Hindlimb muscle (tissue), 1 donor: ENCODE measurements around the gene DDX54. TPM values are rescaled to one million over a fixed set of nuclear protein-coding genes. Genes with fewer than 3 reads are reported as not detected.
A peak's percentile ranks its signal among the peaks of the same experiment; 100 is the strongest.
"Not testable (repeated sequence)": the region's sequence is repeated elsewhere in the genome, so short reads cannot be mapped to it uniquely, and the experiment has no call there.

Experiments
- DNase-seq: peaks from one replicate; pipeline ENCODE4 v3.0.0-alpha.2; 2013
- polyA plus RNA-seq: library from polyadenylated mRNA; unstranded; fragments of 120-200 nt; gene quantifications from one replicate; pipeline ENCODE4 v1.2.1, GENCODE V29; 2013; ENCODE audit not compliant: insufficient read length

DDX54 gene
- polyA plus RNA-seq, 1 donor = 80.2 TPM

DNA sequence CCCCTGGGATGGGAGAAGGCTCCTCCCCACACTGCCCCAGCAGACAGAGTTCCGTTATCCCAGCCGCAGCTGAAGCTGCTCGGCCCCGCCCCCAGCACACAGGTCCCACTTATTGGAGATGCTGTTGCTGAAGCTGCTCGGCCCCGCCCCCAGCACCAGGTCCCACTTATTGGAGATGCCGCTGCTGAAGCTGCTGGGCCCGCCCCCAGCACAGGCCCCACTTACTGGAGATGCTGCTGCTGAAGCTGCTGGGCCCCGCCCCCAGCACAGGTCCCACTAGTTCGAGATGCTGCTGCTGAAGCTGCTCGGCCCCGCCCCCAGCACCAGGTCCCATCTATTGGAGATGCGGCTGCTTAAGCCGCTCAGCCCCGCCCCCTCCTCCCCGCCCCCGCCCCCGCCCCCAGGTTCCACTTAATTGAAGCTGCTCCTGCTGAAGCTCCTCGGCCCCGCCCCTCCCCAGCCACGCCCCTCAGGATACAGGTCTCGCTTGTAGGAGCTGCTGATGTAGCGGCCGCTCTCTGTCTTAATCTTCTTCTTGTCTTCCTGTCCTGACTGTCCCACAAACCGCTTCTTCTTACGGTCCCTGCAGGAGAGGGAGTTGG lies 23.8 kb downstream of the DDX54 start:
- DNase-seq = no peak

DNA sequence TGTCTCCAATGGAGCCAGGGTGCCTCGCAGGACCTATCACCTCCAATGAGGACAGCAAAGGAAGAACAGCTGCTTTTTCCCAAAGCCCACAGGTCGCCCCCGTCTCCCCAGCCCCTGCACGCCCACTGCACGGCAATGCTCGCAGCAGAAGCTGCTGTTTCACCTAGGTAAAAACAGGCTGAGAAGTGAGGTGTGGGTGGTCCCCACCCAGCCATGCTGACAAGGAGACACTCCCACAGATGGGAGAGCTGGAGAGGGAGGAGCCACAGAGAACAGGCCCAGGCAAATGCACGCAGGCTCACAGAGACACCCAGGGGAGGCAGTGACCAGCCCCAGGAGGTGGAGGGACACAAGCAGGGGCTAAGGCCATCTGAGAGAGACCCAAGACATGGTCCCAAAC lies 25.3 kb downstream of the DDX54 start:
- no peak for DNase-seq

DNA sequence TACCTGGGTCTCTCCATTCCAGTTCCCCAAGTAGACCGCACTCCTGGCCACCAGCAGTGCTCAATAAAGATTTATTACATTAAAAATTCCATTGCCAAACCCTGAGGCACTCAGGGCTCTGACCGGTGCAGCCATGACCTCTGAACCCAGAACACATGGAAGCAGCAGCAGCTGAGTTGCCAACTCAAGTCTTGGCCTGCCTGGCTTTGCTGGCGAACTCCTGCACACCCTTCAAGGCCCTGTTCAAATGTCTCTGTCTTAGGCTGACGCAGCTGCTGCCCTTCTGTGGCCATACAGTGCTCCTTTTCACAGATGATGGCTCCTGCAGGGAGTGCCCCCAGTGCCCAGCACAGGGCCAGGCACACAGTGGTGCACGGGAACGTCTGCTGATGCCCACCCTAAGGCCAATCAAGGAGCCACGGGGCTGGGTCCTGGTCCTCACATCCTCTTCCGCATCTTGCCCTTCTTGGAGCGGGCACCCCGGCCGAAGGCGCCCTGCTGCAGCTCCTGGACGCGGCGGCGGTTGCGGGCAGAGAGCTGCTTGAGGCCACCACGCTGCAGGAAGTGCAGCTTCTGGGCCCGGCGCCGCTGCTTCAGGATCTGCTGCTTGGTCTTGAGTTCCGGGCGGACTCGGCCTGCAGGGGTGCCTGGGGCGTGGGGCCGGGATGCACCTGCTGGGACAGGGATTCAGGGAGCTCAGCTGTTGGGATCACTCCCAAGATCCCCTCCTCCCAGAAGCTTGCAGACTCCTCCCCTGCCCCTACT lies 26.7 kb downstream of the DDX54 start:
- no peak for DNase-seq

DNA sequence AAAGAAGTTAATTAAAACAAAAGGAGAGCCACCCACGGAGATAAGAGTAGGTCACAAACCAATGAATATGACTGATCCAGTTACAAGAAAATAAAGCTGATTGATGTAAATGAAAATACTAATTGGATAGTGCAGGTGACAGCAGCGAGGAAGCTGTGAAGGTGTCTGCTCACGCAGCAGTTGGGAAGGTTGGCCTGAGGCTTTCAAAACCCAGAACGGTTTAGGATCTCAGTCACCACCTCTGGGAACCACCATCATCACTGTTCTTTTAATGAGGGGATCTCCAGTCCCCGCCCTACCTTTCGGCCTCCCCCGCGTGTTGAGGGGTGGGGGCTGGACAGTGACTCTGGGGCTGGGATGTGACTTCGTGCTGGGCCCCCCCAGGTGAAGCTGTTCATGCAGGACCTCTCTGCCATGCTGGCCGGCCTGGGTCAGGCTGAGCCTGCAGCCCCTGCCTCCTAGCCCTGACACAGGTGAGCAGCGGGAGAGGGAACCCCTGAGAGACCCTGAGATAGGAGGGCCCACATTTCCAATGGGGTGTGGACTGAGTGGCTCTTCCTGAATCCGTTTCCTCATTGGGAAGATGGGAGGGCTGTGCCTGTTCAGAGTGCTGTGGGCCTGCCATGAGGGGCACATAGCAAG lies 27.9 kb downstream of the DDX54 start:
- DNase-seq = no peak

DNA sequence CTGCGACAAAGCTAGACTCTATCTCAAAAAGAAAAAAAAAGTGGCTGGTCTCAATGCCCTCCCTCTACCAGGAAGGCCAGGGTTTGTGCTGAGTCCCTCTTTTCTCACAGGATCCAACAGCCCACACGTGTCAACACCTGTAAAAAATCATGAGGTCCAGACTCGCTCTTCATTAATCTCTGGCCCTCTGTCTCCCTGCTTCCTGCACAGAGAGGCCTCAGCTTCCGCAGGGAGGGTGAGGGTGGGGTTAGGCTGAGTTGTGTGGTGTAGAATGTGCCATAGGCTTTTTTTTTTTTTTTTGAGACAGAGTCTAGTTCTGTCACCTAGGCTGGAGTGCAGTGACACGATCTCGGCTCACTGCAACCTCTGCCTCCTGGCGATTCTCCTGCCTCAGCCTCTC lies 29.6 kb downstream of the DDX54 start:
- no peak for DNase-seq

DNA sequence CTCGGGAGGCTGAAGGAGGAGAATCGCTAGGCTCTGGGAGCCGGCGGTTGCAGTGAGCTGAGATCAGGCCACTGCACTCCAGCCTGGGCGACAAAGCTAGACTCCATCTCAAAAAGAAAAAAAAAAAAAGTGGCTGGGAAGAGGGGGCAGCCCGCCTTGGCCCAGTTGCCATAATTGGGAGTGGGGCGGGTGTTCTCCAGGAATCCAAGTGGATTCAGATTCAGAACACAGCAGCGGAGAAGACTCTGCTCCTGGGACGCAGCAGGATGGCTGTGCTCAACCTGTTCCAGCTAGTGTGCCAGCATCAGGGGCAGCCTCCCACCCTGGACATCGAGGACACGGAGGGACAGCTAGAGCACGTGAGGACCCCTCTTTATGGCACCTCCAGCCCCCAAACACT lies 30.2 kb downstream of the DDX54 start:
- no peak for DNase-seq

DNA sequence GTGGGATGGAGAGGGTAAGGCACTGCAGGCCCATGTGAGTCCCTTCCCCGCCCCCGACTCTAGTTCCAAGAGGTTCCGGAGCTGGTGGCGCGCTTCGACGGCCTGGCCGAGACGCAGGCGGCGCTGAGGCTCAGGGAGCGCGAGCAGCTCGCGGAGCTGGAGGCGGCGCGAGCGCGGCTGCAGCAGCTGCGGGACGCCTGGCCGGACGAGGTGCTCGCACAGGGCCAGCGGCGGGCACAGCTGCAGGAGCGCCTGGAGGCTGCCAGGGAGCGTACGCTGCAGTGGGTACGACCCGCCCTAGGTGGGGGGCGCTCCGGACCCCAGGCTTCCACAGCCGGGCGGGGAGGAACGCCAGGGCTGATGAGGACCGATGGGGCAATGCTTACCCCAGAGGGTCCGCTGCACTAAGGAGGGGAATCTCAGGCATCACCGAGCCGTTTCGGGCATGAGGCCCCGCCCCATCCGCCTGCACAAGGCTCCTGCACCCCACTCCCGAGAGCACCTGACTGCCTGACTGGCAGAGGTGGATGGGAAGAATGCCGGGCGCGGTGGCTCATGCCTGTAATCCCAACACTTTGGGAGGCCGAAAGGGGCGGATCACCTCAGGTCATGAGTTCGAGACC lies 30.8 kb downstream of the DDX54 start:
- DNase-seq = no peak

DNA sequence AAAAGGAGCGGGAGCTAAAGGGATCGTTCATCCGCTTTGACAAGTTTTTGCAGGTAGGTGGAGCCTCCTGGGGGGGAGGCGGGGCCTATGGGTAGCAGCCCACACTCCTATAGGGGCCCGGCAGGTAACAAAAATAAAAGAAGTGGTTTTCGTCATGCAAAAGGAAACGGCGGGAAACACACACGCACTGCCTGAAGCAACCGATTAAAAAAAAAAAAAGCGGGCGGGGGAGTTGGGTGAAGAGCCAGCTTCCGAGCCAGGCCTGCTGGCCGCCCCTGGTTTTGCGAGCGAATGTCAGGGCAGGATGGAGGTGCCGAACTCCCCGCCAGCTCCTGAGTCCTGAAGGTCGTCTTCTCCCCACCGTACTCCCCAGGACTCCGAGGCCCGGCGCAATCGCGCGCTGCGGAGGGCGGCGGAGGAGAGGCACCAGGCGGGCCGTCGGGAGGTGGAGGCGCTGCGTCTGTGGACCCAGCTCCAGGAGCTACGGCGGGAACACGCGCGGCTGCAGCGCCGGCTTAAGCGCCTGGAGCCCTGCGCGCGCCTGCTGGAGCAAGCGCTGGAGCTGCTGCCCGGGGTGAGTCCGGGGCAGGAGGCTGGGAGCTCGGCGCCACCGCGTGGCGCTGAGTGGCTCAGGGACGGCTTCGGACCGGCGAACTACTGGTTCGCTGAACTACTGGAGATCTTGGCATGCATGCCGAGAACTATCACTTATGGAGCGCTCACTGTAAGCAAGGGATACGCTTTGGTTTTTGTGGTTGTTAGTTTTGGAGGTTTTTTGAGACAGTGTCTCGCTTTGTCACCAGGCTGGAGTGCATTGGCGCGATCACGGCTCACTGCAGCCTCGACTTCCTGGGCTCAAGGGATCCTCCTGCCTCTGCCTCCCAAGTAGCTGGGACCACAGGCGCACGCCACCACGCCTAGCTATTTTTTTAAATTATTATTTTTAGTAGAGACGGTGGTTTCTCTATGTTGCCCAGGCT lies 32.2 kb downstream of the DDX54 start:
- peak; percentile 78 for DNase-seq

DNA sequence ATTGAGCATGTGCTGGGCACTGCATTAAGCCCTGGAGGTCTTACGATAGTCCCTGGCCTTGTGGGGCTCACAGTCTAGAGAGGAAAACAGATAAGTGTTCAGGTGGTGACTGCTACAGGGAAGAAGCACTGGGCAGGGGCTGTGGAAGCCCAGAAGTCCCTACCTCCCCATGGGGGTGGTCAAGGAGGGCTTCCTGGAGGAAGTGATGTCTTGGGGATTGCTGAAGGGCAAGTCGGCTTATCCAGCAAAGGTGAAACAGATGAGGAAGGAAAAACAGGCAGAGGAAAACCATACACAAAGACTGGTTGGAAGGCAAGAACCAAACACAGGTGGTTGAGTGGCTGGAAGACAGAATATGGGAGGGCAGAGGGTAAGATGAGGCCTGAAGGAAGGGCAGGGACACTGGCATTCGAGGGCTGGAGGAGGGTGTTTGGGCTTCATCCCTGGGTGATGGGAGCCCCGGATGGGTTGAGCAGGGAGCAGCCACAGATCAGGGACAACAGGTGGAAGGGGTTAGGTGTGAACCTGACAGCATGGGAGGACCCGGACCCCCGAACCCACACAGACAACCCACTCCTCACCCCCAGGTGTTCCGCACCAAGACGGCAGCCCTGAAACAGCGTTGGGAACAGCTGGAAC lies 33.0 kb downstream of the DDX54 start:
- DNase-seq = no peak

DNA sequence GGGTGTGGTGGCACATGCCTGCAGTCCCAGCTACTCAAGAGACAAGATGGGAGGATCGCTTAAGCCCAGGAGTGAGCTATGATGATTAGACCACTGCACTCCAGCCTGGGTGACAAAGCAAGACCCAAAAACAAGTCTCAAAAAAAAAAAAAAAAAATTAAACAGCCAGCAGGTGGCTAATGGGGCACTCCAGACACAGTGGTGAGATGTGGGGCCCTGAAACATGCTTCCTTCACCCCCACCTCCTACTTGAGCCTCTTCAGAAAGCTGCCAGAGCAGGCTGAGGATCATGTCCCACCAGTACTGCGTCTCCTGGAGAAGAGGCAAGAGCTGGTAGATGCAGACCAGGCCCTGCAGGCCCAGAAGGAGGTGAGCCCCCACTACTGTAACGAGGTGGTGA lies 33.6 kb downstream of the DDX54 start:
- no peak for DNase-seq

DNA sequence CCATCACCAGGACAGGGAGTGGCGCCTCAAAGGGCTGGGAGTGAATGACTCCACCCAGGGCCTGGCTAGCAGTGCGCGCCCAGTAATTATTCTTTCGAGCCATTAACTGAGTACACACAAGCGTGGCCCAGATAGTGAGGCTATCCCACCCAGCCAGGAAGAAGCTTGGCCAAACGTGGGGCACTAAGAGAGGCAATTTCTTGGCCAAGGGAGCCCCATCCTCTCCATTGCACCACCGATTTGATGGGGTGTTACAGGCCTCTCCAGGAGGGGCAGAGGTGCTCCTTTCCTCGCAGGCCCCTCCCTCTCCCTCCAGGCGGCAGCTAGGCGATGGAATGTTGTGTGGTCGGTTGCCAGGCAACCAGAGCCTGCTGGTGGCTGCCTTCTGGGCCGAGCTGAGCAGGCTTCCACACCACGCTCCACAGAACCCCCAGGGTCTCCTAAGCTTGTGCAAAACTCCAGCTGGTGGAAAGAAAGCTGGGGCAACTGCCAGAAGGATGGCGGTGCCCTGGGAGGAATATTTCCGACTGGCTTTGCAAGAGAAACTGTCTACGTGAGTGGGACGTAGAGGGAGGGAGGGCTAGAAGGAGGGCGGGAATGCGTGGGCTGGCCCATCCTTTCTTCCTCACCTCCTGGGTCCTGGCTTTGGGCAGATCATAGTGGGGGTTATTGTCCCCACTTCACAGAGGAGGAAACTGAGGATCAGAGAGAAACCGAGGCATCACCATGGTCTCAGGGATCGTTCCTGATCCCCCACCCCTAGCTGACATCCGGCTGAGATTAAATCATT lies 35.7 kb downstream of the DDX54 start, which contains the start of gene CFAP73:
TSS of gene CFAP73 (plus strand) at position 364 of the 790 bp plus-strand sequence. CDS start at position 498, 134 bp downstream.
- DNase-seq = peak; percentile 47

DNA sequence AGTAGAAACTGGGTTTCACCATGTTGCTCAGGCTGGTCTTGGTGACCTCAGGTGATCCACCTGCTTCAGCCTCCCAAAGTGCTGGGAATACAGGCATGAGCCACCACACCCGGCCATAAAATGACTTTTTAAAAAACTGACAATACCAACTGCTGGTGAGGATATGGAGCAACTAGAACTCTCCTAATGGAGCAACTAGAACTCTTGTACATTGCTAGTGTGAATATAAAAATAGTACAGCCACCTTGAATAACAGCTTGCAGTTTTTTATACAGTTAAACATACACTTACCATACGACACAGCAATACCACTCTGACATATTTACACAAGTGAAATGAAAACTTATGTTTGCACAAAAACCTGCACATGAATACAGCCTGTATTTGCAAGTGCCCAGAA lies 38.3 kb downstream of the DDX54 start:
- no peak for DNase-seq

DNA sequence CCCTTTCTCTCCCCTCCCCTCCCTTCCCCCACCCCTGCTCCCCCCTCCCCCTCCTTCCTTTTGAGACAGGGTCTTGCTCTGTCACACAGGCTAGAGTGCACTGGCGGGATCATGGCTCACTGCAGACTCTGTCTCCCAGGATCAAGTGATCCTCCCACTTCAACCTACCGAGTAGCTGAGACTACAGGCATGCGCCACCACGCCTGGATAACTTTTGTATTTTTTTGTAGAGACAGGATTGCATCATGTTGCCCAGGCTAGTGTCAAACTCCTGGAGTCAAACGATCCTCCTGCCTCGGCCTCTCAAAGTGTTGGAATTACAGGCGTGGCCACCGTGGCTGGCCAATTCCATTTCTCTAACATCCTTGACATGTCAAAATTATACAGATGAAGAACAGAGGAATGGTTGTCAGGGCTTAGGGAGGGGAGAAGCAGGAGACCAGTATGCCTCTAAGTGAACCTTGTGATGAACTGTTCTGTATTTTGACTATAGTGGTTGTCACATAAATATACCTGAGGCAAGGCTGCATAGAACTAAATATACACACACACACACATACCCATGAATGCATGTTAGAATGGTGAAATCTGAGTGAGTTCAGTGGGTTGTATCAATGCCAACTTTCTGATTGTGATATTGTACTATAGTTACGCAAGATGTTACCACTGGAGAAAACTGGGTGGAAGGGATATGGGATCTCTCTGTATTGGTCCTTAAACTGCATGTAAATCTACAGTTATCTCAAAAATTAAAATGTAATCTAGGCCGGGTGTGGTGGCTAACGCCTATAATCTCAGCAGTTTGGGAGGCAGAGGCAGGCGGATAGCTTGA lies 39.3 kb downstream of the DDX54 start:
- DNase-seq = no peak

DNA sequence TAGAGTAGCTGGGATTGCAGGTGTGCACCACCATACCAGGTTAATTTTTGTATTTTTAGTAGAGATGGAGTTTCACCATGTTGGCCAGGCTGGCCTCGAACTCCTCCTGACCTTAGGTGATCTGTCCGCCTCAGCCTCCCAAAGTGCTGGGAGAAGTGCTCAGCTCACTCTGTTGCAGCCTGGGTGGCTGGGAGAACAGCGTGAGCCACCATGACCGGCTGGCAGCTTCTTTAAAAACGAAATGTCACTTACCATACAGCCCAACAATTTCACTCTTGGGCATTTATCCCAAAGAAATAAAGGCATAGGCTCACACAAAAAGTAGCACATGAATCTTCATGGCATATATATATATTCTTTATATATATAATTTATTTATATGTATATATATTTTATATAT lies 40.5 kb downstream of the DDX54 start:
- DNase-seq = no peak

DNA sequence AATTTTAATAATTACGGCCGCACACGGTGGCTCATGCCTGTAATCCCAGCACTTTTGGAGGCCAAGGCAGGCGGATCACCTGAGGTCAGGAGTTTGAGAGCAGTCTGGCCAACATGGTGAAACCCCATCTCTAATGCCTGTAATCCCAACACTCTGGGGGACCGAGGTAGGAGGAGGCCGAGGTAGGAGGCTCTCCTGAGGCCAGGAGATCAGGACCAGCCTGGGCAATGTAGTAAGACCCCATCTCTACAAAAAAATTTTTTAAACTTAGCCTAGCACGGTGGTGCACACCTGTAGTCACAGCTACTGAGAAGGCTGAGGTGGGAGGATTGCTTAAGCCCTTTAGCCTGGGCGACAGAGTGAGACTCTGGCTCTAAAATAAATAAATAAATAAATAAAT lies 41.3 kb downstream of the DDX54 start:
- no peak for DNase-seq

DNA sequence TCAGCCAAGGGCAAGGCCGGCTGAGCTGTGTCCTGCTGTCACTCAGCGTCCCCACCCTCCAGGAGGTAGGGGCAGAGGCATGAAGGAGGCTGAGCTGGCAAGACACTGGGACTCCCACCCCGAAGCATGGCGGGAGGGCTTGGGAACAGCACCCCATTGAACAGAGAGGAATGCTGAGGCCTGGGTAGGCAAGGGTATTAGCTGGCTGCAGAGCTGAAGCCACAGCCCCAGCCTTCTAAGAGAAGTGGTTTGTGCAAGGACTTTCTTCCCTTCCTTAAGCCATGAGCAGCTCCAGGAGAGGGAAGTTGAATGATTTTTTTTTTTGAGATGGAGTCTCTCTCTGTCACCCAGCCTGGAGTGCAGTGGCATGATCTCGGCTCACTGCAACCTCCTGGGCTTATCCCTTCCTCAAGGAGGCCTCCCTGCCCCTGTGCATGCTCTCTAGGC lies 42.4 kb downstream of the DDX54 start:
- no peak for DNase-seq

DNA sequence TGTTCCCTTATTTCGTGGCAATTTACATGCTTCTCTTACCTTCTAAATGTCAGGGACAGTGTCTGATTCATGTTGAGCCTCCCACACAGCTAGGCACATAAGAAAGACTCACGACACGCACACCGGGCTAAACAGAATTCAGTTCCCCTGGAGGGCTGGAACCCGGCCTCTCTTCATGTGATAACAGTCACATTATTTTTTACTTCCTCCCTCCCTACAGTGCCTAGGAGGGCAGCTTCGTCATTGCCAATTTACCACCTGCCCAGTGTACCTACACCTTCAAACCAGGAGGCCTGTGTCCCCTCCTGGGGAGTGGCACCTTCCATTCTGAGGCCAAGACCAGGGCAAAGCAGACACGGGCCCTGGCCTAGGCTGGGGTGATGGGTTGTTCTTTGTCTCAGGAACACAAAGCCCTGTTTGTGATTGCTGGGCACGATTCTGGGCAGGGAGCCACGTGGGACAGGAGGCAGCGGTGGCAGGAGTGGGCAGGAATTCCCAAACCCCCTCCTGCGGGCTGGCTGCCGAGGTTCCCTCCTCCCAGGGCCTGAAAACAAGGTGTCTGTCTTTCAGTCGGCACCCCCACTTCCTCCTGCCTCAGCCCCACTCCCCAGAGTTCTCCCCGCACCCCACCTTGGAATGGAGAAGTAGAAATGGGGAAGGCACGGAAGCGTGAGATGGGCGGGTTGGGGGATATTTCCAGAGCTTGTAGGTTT lies 42.9 kb downstream of the DDX54 start:
- DNase-seq = no peak

DNA sequence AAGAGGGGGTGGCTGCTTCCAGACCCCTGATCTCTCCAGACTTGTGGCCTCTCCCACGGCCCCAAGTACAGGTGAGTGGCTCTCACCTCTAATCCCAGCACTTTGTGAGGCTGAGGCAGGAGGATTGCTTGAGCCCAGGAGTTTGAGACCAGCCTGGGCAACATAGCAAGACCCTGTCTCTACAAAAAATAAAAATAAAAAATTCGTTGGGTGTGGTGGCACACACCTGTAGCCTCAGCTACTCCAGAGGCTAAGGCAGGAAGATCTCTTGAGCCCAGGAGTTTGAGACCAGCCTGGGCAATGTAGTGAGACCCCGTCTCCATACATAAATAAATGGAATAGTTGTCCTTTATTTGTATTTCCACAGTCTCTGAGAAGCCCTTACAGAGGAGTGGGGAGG lies 43.6 kb downstream of the DDX54 start:
- not testable (repeated sequence) for DNase-seq

DNA sequence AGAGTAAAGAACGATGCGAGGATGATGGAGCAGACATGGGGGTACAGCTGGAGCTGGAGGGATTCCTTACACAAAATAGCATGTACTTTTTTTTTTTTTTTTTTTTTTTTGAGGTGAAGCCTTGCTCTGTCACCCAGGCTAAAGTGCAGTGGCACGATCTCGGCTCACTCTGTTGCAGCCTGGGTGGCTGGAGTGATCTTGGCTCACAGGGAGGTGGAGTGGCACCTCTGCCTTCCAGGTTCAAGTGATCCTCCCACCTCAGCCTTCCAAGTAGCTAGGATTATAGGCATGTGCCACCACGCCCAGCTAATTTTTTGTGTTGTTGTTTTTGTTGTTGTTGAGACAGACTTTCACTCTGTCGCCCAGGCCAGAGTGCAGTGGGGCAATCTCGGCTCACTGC lies 44.6 kb downstream of the DDX54 start:
- no peak for DNase-seq
